NCI-H1417 (cell line): Measurements from ENCODE around the gene AOPEP.
"Not testable (repeated sequence)": the region's sequence is repeated elsewhere in the genome, so short reads cannot be mapped to it uniquely, and the experiment has no call there.

Source experiments
- DNase-seq, 3 experiments: peaks; one replicate each; lab custom pipeline; 2025; lab: John Stamatoyannopoulos, UW

Gene AOPEP

GRCh38 chr9:94931740-94932139, 205.2 kb downstream of the AOPEP start:
- no peak for DNase-seq

- DNase-seq = no peak
Observed at GRCh38 chr9:94932652-94933510, 206.4 kb downstream of the AOPEP start.

- DNase-seq = no peak
Observed at GRCh38 chr9:94933511-94933828, 207.0 kb downstream of the AOPEP start.

GRCh38 chr9:94934816-94935328, 208.4 kb downstream of the AOPEP start:
- DNase-seq = no peak

GRCh38 chr9:94935396-94935795, 208.9 kb downstream of the AOPEP start:
- DNase-seq = no peak

- DNase-seq = no peak
Observed at GRCh38 chr9:94936419-94936818, 209.9 kb downstream of the AOPEP start.

GRCh38 chr9:94937214-94937903, 210.9 kb downstream of the AOPEP start:
- no peak for DNase-seq

- DNase-seq = no peak
Observed at GRCh38 chr9:94938384-94938783, 211.9 kb downstream of the AOPEP start.

GRCh38 chr9:94940296-94940695, 213.8 kb downstream of the AOPEP start:
- DNase-seq = not testable (repeated sequence)

GRCh38 chr9:94941211-94941875, 214.8 kb downstream of the AOPEP start:
- DNase-seq = peak in 1 of 3 experiments; percentile 15

- DNase-seq = no peak
Observed at GRCh38 chr9:94944626-94945025, 218.1 kb downstream of the AOPEP start.

- no peak for DNase-seq
Observed at GRCh38 chr9:94945197-94946144, 219.0 kb downstream of the AOPEP start.

GRCh38 chr9:94946256-94946655, 219.8 kb downstream of the AOPEP start:
- DNase-seq = no peak

- DNase-seq = no peak
Observed at GRCh38 chr9:94948567-94949235, 222.2 kb downstream of the AOPEP start.

- DNase-seq = peak in 2 of 3 experiments; percentile 22 to 68
Observed at GRCh38 chr9:94949370-94949769, 222.9 kb downstream of the AOPEP start.

- no peak for DNase-seq
Observed at GRCh38 chr9:94950040-94950578, 223.6 kb downstream of the AOPEP start.

GRCh38 chr9:94950579-94951323, 224.3 kb downstream of the AOPEP start:
- DNase-seq = no peak

GRCh38 chr9:94951324-94952135, 225.0 kb downstream of the AOPEP start:
- no peak for DNase-seq
